Lower leg skin (tissue), 3 donors: ENCODE data around the gene MAPK9.

Experiments
- POLR2A ChIP-seq, 2 donors: fragments of 450-650 bp; IDR thresholded peaks; one replicate each; pipeline ENCODE4 v1.6.1; 2016 to 2017; ENCODE audit warnings: antibody characterized with exemption in 2 of 2, mild to moderate bottlenecking in 1 of 2, moderate library complexity in 1 of 2
- TF ChIP-seq, protein P1 (sequence below), 3 donors: fragments of 450-650 bp; IDR thresholded peaks; one replicate each; pipeline ENCODE4 v1.5.1; 2016; ENCODE audit warnings: antibody characterized with exemption in 3 of 3, mild to moderate bottlenecking in 3 of 3, moderate library complexity in 2 of 3

DNA sequence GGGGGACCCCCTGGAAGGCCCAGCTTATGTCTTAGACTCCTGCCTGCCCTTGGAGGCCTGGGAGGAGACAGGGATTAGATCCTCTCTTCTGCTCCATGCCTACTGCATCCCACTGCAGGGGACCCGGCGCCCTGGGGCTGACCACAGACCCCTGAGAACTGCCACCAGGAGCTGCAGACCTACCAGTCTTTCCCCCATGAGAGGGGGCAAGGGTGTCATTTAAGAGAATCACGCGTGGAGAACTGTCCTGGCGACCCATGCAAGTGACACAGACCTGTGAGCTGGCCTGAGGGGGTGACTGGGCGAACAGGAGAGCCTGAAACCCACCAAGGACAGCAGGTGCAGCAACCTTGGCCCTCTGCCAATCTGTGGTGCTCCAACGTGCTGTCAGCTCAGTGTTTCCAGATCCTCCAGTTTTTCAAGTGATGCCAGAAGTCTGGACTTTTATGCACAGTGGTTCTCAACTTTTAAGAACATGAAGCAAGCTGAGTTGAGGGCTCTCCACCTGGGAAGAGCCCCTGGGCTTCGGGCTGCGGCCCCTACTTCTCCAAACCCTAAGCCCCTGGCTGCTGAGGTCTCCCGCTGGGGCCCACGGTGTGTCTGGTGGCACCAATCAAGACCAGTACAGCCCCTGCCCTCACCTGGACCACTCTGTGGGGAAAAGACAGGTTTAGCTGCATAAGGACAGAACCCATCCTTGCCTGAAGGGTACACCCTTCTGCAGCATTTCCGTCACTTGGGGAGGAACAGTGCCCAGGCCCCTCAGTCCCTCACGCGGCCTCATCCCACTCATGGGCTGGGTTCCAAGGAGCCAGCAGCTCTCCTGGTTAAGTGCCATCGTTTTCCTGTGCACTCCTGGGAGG is 43.1 kb upstream of the MAPK9 start:
- TF ChIP-seq, protein P1, sequence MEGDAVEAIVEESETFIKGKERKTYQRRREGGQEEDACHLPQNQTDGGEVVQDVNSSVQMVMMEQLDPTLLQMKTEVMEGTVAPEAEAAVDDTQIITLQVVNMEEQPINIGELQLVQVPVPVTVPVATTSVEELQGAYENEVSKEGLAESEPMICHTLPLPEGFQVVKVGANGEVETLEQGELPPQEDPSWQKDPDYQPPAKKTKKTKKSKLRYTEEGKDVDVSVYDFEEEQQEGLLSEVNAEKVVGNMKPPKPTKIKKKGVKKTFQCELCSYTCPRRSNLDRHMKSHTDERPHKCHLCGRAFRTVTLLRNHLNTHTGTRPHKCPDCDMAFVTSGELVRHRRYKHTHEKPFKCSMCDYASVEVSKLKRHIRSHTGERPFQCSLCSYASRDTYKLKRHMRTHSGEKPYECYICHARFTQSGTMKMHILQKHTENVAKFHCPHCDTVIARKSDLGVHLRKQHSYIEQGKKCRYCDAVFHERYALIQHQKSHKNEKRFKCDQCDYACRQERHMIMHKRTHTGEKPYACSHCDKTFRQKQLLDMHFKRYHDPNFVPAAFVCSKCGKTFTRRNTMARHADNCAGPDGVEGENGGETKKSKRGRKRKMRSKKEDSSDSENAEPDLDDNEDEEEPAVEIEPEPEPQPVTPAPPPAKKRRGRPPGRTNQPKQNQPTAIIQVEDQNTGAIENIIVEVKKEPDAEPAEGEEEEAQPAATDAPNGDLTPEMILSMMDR (IDR thresholded peaks at IDR 0.05), result no peak
- TF ChIP-seq POLR2A (IDR thresholded peaks at IDR 0.05), result no peak
